GM06990 (cell line): ENCODE data around the gene PADI2.

Experiments used
- DNase-seq: peaks from one replicate; pipeline ENCODE4 v3.0.0-alpha.2; 2011; ENCODE audit not compliant: insufficient read length; ENCODE audit errors: extremely low read depth
- H3K27me3 ChIP-seq: replicated peaks from 2 replicates; pipeline ENCODE4 v1.6.0; 2011; ENCODE audit warnings: low read length; ENCODE audit not compliant: control insufficient read depth, insufficient read depth
- H3K36me3 ChIP-seq: 2 replicates; pipeline ENCODE4 v1.5.1; 2011; ENCODE audit warnings: low read length; ENCODE audit not compliant: control insufficient read depth, insufficient read depth
- H3K4me3 ChIP-seq: replicated peaks from 2 replicates; pipeline ENCODE4 v1.5.1; 2011; ENCODE audit warnings: low read depth, mild to moderate bottlenecking, control low read depth, low read length
- CTCF ChIP-seq: IDR thresholded peaks from 2 replicates; pipeline ENCODE4 v1.5.1; 2011; ENCODE audit warnings: low read length, control low read depth, mild to moderate bottlenecking, inconsistent platforms; ENCODE audit not compliant: insufficient read depth, poor library complexity, severe bottlenecking

The PADI2 gene

GRCh38 chr1:17136936-17137335 is 17.7 kb upstream of the PADI2 start:
- no peaks in the 10 kb centered on the region for H3K27me3 ChIP-seq
- DNase-seq = no peak
- TF ChIP-seq CTCF = no peak
- H3K36me3 ChIP-seq = no peaks in the 10 kb centered on the region
- no peak overlapping the region for H3K4me3 ChIP-seq

- no peaks in the 10 kb centered on the region for H3K36me3 ChIP-seq
- H3K4me3 ChIP-seq = no peak overlapping the region
- no peak for DNase-seq
Observed at GRCh38 chr1:17136145-17136544, 16.9 kb upstream of the PADI2 start.

GRCh38 chr1:17135530-17135929 is 16.3 kb upstream of the PADI2 start:
- Histone ChIP-seq H3K4me3 (no peak overlapping the region), H3K27me3 (no peaks in the 10 kb centered on the region), H3K36me3 (no peaks in the 10 kb centered on the region)
- no peak for TF ChIP-seq CTCF
- no peak for DNase-seq

More at GRCh38 chr1:17136145-17136544, 16.9 kb upstream of the PADI2 start:
- TF ChIP-seq CTCF = no peak
- no peaks in the 10 kb centered on the region for H3K27me3 ChIP-seq

GRCh38 chr1:17134724-17135123 is 15.5 kb upstream of the PADI2 start:
- no peak for DNase-seq
- Histone ChIP-seq H3K4me3 (no peak overlapping the region), H3K36me3 (no peaks in the 10 kb centered on the region), H3K27me3 (no peaks in the 10 kb centered on the region)
- no peak for TF ChIP-seq CTCF

- no peak for DNase-seq
- TF ChIP-seq CTCF = no peak
- H3K36me3 ChIP-seq = no peaks in the 10 kb centered on the region
- H3K27me3 ChIP-seq = no peaks in the 10 kb centered on the region
- no peak overlapping the region for H3K4me3 ChIP-seq
Observed at GRCh38 chr1:17134034-17134433, 14.8 kb upstream of the PADI2 start.

- no peak for DNase-seq
- Histone ChIP-seq H3K36me3 (no peaks in the 10 kb centered on the region), H3K27me3 (no peaks in the 10 kb centered on the region), H3K4me3 (no peak overlapping the region)
- TF ChIP-seq CTCF = no peak
Observed at GRCh38 chr1:17130138-17130635, 10.9 kb upstream of the PADI2 start.
